ENCODE measurements around the gene EIF6.
A peak's percentile ranks its signal among the peaks of the same experiment; 100 is the strongest.

EIF6 gene

DNA sequence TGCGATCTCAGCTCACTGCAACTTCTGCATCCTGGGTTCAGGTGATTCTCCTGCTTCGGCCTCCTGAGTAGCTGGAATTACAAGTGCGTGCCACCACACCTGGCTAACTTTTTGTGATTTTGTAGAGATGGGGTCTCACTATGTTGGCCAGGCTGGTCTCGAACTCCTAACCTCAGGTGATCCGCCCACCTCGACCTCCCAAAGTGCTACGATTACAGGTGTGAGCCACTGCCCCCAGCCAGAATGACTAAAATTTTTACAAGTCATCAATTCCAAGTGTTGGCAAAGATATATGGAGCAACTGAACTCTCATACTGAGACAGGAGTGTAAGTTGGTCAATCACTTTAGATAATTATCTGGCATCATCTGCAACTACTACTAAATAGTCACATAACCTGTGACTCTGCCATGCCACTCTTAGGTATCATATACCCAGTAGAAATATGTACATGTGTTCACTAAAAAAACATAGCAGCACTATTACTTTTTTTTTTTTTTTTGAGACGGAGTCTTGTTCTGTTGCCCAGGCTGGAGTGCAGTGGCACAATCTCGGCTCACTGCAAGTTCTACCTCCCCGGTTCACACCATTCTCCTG lies 3.0 kb downstream of the EIF6 start:
- Histone ChIP-seq H3K27ac (ENCODE audit: extremely low read depth, low read depth, low read length) (no peak overlapping the region), H3K36me3 (ENCODE audit: control insufficient read depth in 2 of 2, insufficient read depth in 1 of 2, low read length in 2 of 2) (peaks cover 18 to 54% of the 10 kb centered on the region in 2 experiments; a peak in 2 of 3 replicates), H3K4me3 (ENCODE audit: low read depth, low read length) (no peak overlapping the region), H3K4me1 (ENCODE audit: control insufficient read depth, insufficient read depth, low read length) (no peaks in the 10 kb centered on the region), H3K9me3 (ENCODE audit: control insufficient read depth, insufficient read depth, low read depth, low read length) (no peaks in the 10 kb centered on the region)
- TF ChIP-seq, protein P1, sequence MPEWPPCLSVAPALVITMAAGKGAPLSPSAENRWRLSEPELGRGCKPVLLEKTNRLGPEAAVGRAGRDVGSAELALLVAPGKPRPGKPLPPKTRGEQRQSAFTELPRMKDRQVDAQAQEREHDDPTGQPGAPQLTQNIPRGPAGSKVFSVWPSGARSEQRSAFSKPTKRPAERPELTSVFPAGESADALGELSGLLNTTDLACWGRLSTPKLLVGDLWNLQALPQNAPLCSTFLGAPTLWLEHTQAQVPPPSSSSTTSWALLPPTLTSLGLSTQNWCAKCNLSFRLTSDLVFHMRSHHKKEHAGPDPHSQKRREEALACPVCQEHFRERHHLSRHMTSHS (tag by site-specific recombination; IDR thresholded peaks at IDR 0.05): no peak
- TF ChIP-seq ZNF121 (tag by site-specific recombination; IDR thresholded peaks at IDR 0.05) (peak; percentile 92), ZNF175 (tag by site-specific recombination; IDR thresholded peaks at IDR 0.05) (no peak)
- ChIA-PET POLR2A (interaction anchor here (0.7 kb wide), 1 partner anchor 187 kb away, joined by 4 read pairs; no protein-coding TSS in a partner anchor), CTCF (no interaction called here)

DNA sequence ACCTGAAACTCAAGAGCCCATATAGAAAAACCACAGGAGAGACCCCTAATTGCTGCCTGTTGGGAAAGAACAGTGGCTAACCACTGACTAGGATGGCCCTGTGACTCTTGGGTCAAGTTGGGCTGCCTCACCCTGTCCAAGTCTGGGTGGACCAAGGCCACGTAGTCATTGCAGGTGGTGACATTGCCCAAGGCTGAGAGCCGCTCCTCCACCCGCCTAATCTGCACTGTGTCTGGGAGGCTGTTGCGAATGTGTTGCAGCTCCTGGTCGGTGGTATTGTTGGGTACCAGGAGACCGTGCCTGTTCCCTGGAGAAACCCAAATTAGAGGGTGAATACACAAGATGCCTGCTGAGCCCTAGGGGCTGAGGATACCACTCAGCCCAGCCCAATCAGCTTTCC lies 4.0 kb downstream of the EIF6 start:
- Histone ChIP-seq H3K36me3 (ENCODE audit: control insufficient read depth in 2 of 2, insufficient read depth in 1 of 2, low read length in 2 of 2) (peaks cover 18 to 65% of the 10 kb centered on the region in 2 experiments; a peak in 2 of 3 replicates), H3K4me3 (ENCODE audit: low read depth, low read length) (no peak overlapping the region), H3K9me3 (ENCODE audit: control insufficient read depth, insufficient read depth, low read depth, low read length) (no peaks in the 10 kb centered on the region), H3K4me1 (ENCODE audit: control insufficient read depth, insufficient read depth, low read length) (no peaks in the 10 kb centered on the region), H3K27ac (ENCODE audit: extremely low read depth, low read depth, low read length) (peak overlapping the region; percentile 13; the same call in 1 of the 2 replicates)
- TF ChIP-seq ZNF558 (tag by site-specific recombination; IDR thresholded peaks at IDR 0.05) (no peak), YY2 (tag by site-specific recombination; IDR thresholded peaks at IDR 0.05) (no peak), ZNF560 (tag by site-specific recombination; IDR thresholded peaks at IDR 0.05; ENCODE audit: borderline replicate concordance) (no peak), ZNF274 (IDR thresholded peaks at IDR 0.05; ENCODE audit: low read length) (no peak), ZNF274 (tag by site-specific recombination; IDR thresholded peaks at IDR 0.05; ENCODE audit: borderline replicate concordance) (no peak), ZNF747 (tag by site-specific recombination; IDR thresholded peaks at IDR 0.05) (no peak), ZNF585B (tag by site-specific recombination; IDR thresholded peaks at IDR 0.05) (no peak), ZSCAN23 (tag by site-specific recombination; IDR thresholded peaks at IDR 0.05) (no peak), ZNF501 (tag by site-specific recombination; IDR thresholded peaks at IDR 0.05) (no peak), ZNF707 (tag by site-specific recombination; IDR thresholded peaks at IDR 0.05) (no peak), ZNF140 (tag by site-specific recombination; IDR thresholded peaks at IDR 0.05) (no peak), ZBTB17 (tag by site-specific recombination; IDR thresholded peaks at IDR 0.05) (no peak), GLIS2 (tag by site-specific recombination; IDR thresholded peaks at IDR 0.05) (no peak)
- TF ChIP-seq, protein P2, sequence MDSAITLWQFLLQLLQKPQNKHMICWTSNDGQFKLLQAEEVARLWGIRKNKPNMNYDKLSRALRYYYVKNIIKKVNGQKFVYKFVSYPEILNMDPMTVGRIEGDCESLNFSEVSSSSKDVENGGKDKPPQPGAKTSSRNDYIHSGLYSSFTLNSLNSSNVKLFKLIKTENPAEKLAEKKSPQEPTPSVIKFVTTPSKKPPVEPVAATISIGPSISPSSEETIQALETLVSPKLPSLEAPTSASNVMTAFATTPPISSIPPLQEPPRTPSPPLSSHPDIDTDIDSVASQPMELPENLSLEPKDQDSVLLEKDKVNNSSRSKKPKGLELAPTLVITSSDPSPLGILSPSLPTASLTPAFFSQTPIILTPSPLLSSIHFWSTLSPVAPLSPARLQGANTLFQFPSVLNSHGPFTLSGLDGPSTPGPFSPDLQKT (IDR thresholded peaks at IDR 0.05; ENCODE audit: borderline replicate concordance, low read depth, low read length): no peak
- TF ChIP-seq, protein P3, sequence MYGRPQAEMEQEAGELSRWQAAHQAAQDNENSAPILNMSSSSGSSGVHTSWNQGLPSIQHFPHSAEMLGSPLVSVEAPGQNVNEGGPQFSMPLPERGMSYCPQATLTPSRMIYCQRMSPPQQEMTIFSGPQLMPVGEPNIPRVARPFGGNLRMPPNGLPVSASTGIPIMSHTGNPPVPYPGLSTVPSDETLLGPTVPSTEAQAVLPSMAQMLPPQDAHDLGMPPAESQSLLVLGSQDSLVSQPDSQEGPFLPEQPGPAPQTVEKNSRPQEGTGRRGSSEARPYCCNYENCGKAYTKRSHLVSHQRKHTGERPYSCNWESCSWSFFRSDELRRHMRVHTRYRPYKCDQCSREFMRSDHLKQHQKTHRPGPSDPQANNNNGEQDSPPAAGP (tag by site-specific recombination; IDR thresholded peaks at IDR 0.05): no peak
- TF ChIP-seq, protein P4, sequence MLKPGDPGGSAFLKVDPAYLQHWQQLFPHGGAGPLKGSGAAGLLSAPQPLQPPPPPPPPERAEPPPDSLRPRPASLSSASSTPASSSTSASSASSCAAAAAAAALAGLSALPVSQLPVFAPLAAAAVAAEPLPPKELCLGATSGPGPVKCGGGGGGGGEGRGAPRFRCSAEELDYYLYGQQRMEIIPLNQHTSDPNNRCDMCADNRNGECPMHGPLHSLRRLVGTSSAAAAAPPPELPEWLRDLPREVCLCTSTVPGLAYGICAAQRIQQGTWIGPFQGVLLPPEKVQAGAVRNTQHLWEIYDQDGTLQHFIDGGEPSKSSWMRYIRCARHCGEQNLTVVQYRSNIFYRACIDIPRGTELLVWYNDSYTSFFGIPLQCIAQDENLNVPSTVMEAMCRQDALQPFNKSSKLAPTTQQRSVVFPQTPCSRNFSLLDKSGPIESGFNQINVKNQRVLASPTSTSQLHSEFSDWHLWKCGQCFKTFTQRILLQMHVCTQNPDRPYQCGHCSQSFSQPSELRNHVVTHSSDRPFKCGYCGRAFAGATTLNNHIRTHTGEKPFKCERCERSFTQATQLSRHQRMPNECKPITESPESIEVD (tag by site-specific recombination; IDR thresholded peaks at IDR 0.05): no peak
- TF ChIP-seq, protein P5, sequence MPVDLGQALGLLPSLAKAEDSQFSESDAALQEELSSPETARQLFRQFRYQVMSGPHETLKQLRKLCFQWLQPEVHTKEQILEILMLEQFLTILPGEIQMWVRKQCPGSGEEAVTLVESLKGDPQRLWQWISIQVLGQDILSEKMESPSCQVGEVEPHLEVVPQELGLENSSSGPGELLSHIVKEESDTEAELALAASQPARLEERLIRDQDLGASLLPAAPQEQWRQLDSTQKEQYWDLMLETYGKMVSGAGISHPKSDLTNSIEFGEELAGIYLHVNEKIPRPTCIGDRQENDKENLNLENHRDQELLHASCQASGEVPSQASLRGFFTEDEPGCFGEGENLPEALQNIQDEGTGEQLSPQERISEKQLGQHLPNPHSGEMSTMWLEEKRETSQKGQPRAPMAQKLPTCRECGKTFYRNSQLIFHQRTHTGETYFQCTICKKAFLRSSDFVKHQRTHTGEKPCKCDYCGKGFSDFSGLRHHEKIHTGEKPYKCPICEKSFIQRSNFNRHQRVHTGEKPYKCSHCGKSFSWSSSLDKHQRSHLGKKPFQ (tag by site-specific recombination; IDR thresholded peaks at IDR 0.05): no peak
- TF ChIP-seq, protein P6, sequence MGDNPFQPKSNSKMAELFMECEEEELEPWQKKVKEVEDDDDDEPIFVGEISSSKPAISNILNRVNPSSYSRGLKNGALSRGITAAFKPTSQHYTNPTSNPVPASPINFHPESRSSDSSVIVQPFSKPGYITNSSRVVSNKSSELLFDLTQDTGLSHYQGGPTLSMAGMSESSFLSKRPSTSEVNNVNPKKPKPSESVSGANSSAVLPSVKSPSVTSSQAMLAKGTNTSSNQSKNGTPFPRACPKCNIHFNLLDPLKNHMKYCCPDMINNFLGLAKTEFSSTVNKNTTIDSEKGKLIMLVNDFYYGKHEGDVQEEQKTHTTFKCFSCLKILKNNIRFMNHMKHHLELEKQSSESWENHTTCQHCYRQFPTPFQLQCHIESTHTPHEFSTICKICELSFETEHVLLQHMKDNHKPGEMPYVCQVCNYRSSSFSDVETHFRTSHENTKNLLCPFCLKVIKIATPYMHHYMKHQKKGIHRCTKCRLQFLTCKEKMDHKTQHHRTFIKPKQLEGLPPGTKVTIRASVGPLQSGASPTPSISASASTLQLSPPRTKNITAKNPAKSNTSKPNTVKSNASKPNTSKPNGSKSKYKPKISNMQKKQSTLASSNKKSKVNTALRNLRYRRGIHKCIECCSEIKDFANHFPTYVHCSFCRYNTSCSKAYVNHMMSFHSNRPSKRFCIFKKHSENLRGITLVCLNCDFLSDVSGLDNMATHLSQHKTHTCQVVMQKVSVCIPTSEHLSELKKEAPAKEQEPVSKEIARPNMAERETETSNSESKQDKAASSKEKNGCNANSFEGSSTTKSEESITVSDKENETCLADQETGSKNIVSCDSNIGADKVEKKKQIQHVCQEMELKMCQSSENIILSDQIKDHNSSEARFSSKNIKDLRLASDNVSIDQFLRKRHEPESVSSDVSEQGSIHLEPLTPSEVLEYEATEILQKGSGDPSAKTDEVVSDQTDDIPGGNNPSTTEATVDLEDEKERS (tag by site-specific recombination; IDR thresholded peaks at IDR 0.05): no peak
- TF ChIP-seq, protein P7, sequence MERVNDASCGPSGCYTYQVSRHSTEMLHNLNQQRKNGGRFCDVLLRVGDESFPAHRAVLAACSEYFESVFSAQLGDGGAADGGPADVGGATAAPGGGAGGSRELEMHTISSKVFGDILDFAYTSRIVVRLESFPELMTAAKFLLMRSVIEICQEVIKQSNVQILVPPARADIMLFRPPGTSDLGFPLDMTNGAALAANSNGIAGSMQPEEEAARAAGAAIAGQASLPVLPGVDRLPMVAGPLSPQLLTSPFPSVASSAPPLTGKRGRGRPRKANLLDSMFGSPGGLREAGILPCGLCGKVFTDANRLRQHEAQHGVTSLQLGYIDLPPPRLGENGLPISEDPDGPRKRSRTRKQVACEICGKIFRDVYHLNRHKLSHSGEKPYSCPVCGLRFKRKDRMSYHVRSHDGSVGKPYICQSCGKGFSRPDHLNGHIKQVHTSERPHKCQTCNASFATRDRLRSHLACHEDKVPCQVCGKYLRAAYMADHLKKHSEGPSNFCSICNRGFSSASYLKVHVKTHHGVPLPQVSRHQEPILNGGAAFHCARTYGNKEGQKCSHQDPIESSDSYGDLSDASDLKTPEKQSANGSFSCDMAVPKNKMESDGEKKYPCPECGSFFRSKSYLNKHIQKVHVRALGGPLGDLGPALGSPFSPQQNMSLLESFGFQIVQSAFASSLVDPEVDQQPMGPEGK (tag by site-specific recombination; IDR thresholded peaks at IDR 0.05): no peak
- POLR2A ChIA-PET: no interaction called here
- CTCF ChIA-PET: interaction anchor here (1.2 kb wide), 1 partner anchor 167 kb away, joined by 4 read pairs; no protein-coding TSS in a partner anchor

Data from HEK293 (cell line).